Measurements from ENCODE around the gene FAM76B.
A peak's percentile ranks its signal among the peaks of the same experiment; 100 is the strongest.

The FAM76B gene

GRCh38 chr11:95791709-95792033 is 2.1 kb upstream of the FAM76B start:
- DNase-seq, result no peak

- peak; percentile 30 to 61 for DNase-seq
Measured at GRCh38 chr11:95790933-95791708, 1.5 kb upstream of the FAM76B start.

GRCh38 chr11:95790123-95790932 is 746 bp upstream of the FAM76B start, which contains the start of gene CEP57:
CEP57 (plus strand) TSS chr11:95790498; CDS start chr11:95790699, 201 bp downstream.
- peak; percentile 93 to 96 for DNase-seq

GRCh38 chr11:95788921-95789505 is 569 bp downstream of the FAM76B start:
- DNase-seq, result peak; percentile 8 to 49

- no peak for DNase-seq
Measured at GRCh38 chr11:95780544-95780943, 9.0 kb downstream of the FAM76B start.

- no peak for DNase-seq
Measured at GRCh38 chr11:95778699-95779098, 10.9 kb downstream of the FAM76B start.

- DNase-seq, result no peak
Measured at GRCh38 chr11:95776859-95777258, 12.7 kb downstream of the FAM76B start.

- DNase-seq, result no peak
Measured at GRCh38 chr11:95768521-95768920, 21.1 kb downstream of the FAM76B start.

GRCh38 chr11:95767498-95767897 is 22.1 kb downstream of the FAM76B start:
- DNase-seq, result no peak

GRCh38 chr11:95766701-95767100 is 22.9 kb downstream of the FAM76B start:
- DNase-seq, result no peak

- DNase-seq, result peak in 1 of 2 donors; percentile 79
Measured at GRCh38 chr11:95764267-95764898, 25.2 kb downstream of the FAM76B start.

- no peak for DNase-seq
Measured at GRCh38 chr11:95762534-95762933, 27.0 kb downstream of the FAM76B start.

- DNase-seq, result no peak
Measured at GRCh38 chr11:95760941-95761340, 28.6 kb downstream of the FAM76B start.

GRCh38 chr11:95751515-95751914 is 38.1 kb downstream of the FAM76B start:
- no peak for DNase-seq

GRCh38 chr11:95750101-95750500 is 39.5 kb downstream of the FAM76B start:
- no peak for DNase-seq

GRCh38 chr11:95739108-95739938 is 50.3 kb downstream of the FAM76B start:
- DNase-seq, result no peak

GRCh38 chr11:95736809-95737208 is 52.8 kb downstream of the FAM76B start:
- no peak for DNase-seq

- no peak for DNase-seq
Measured at GRCh38 chr11:95736355-95736754, 53.2 kb downstream of the FAM76B start.

- DNase-seq, result no peak
Measured at GRCh38 chr11:95734009-95734572, 55.5 kb downstream of the FAM76B start.

GRCh38 chr11:95732930-95733602 is 56.5 kb downstream of the FAM76B start:
- no peak for DNase-seq

GRCh38 chr11:95729462-95729861 is 60.1 kb downstream of the FAM76B start:
- DNase-seq, result no peak
